HepG2 (cell line): ENCODE results near the gene ADAR. TPM values are rescaled to one million over a fixed set of nuclear protein-coding genes. Genes with fewer than 3 reads are reported as not detected.
A peak's percentile ranks its signal among the peaks of the same experiment; 100 is the strongest.

Source experiments
- CAMTA2 ChIP-seq: sonication (generic); formaldehyde crosslinking; IDR thresholded peaks from 2 replicates; pipeline ENCODE4 v1.4.0; 2020; ENCODE audit warnings: mild to moderate bottlenecking, missing genetic modification reagents, borderline replicate concordance
- FOXC1 ChIP-seq: sonication (generic); formaldehyde crosslinking; IDR thresholded peaks from 2 replicates; pipeline ENCODE4 v1.8.0; 2022; ENCODE audit warnings: mild to moderate bottlenecking, missing genetic modification reagents, borderline replicate concordance
- GATAD2A ChIP-seq: IDR thresholded peaks from 2 replicates; pipeline ENCODE4 v1.6.1; 2016
- KDM5B ChIP-seq: sonication (generic); formaldehyde crosslinking; IDR thresholded peaks from 2 replicates; pipeline ENCODE4 v1.4.0; 2020; ENCODE audit warnings: missing genetic modification reagents, mild to moderate bottlenecking, borderline replicate concordance
- KLF13 ChIP-seq: sonication (generic); formaldehyde crosslinking; IDR thresholded peaks from 2 replicates; pipeline ENCODE4 v1.4.0; 2020; ENCODE audit warnings: mild to moderate bottlenecking, missing genetic modification reagents
- KLF16 ChIP-seq, 2 experiments: sonication (generic) in 1 of 2; formaldehyde crosslinking in 1 of 2; IDR thresholded peaks; 2 replicates each; pipeline versions ENCODE4 v1.6.1 to v1.8.0; 2016 to 2023; ENCODE audit warnings: missing genetic modification reagents in 2 of 2, missing compliant biosample characterization in 1 of 2
- KMT2B ChIP-seq: IDR thresholded peaks from 2 replicates; pipeline ENCODE4 v1.6.1; 2016; ENCODE audit warnings: missing genetic modification reagents, missing compliant biosample characterization
- MED1 ChIP-seq: sonication (generic); formaldehyde crosslinking; IDR thresholded peaks from 2 replicates; pipeline ENCODE4 v1.4.0; 2020; ENCODE audit warnings: missing genetic modification reagents
- MXI1 ChIP-seq: IDR thresholded peaks from 3 replicates; pipeline ENCODE4 v1.6.1; 2012; ENCODE audit warnings: low read depth, low read length, inconsistent platforms, borderline replicate concordance
- NFYC ChIP-seq: IDR thresholded peaks from 2 replicates; pipeline ENCODE4 v1.6.1; 2016; ENCODE audit warnings: missing genetic modification reagents, missing compliant biosample characterization
- RFXANK ChIP-seq: IDR thresholded peaks from 2 replicates; pipeline ENCODE4 v1.6.1; 2016
- RXRA ChIP-seq: sonication (generic); formaldehyde crosslinking; IDR thresholded peaks from 2 replicates; pipeline ENCODE4 v1.5.1; 2020; ENCODE audit warnings: missing genetic modification reagents
- SATB2 ChIP-seq: sonication (generic); formaldehyde crosslinking; IDR thresholded peaks from 2 replicates; pipeline ENCODE4 v1.5.0; 2020; ENCODE audit warnings: missing genetic modification reagents
- SMAD3 ChIP-seq: sonication (generic); formaldehyde crosslinking; IDR thresholded peaks from 2 replicates; pipeline ENCODE4 v1.4.0; 2020; ENCODE audit warnings: missing genetic modification reagents
- SP4 ChIP-seq: sonication (generic); formaldehyde crosslinking; IDR thresholded peaks from 2 replicates; pipeline ENCODE4 v1.8.1; 2023; ENCODE audit warnings: mild to moderate bottlenecking, missing genetic modification reagents
- STAT5B ChIP-seq: sonication (generic); formaldehyde crosslinking; IDR thresholded peaks from 2 replicates; pipeline ENCODE4 v1.4.0; 2020; ENCODE audit warnings: missing genetic modification reagents
- TBL1XR1 ChIP-seq: fragments of 150-350 bp; IDR thresholded peaks from 2 replicates; pipeline ENCODE4 v1.6.1; 2014; ENCODE audit warnings: borderline replicate concordance, low read length; ENCODE audit not compliant: partially characterized antibody
- ZBTB2 ChIP-seq: sonication (generic); formaldehyde crosslinking; IDR thresholded peaks from 2 replicates; pipeline ENCODE4 v1.8.0; 2022; ENCODE audit warnings: low read depth, missing genetic modification reagents
- ZBTB21 ChIP-seq: sonication (generic); formaldehyde crosslinking; IDR thresholded peaks from 2 replicates; pipeline ENCODE4 v1.4.0; 2020; ENCODE audit warnings: missing genetic modification reagents
- ZFP82 ChIP-seq: sonication (generic); formaldehyde crosslinking; IDR thresholded peaks from 2 replicates; pipeline ENCODE4 v1.5.1; 2020; ENCODE audit warnings: mild to moderate bottlenecking, missing genetic modification reagents, borderline replicate concordance
- ZFP90 ChIP-seq: sonication (generic); formaldehyde crosslinking; IDR thresholded peaks from 2 replicates; pipeline ENCODE4 v1.8.0; 2022; ENCODE audit warnings: missing genetic modification reagents, mild to moderate bottlenecking, inconsistent platforms, borderline replicate concordance
- ZFP91 ChIP-seq: sonication (generic); formaldehyde crosslinking; IDR thresholded peaks from 2 replicates; pipeline ENCODE4 v1.9.0; 2022; ENCODE audit warnings: missing genetic modification reagents, mild to moderate bottlenecking, borderline replicate concordance
- ZFY ChIP-seq: sonication (generic); formaldehyde crosslinking; IDR thresholded peaks from 2 replicates; pipeline ENCODE4 v1.4.0; 2020; ENCODE audit warnings: missing genetic modification reagents
- ZNF10 ChIP-seq: sonication (generic); formaldehyde crosslinking; IDR thresholded peaks from 2 replicates; pipeline ENCODE4 v1.4.0; 2020; ENCODE audit warnings: mild to moderate bottlenecking, low read depth, missing genetic modification reagents, borderline replicate concordance
- ZNF335 ChIP-seq: sonication (generic); formaldehyde crosslinking; IDR thresholded peaks from 2 replicates; pipeline ENCODE4 v1.4.0; 2020; ENCODE audit warnings: missing genetic modification reagents
- ZNF484 ChIP-seq: sonication (generic); formaldehyde crosslinking; IDR thresholded peaks from 2 replicates; pipeline ENCODE4 v1.5.1; 2020; ENCODE audit warnings: mild to moderate bottlenecking, low read depth, missing genetic modification reagents, borderline replicate concordance
- ZNF740 ChIP-seq: sonication (generic); formaldehyde crosslinking; IDR thresholded peaks from 2 replicates; pipeline ENCODE4 v1.4.0; 2020; ENCODE audit warnings: missing genetic modification reagents
- ZNF768 ChIP-seq: sonication (generic); formaldehyde crosslinking; IDR thresholded peaks from 2 replicates; pipeline ENCODE4 v1.4.0; 2020; ENCODE audit warnings: missing genetic modification reagents
- ZNF780A ChIP-seq: sonication (generic); formaldehyde crosslinking; IDR thresholded peaks from 2 replicates; pipeline ENCODE4 v1.8.0; 2022; ENCODE audit warnings: mild to moderate bottlenecking, missing genetic modification reagents, moderate library complexity
- polyA plus RNA-seq, 8 experiments: library from polyadenylated mRNA; depleted of rRNA in 3 of 8; stranded (reverse) in 7 of 8; unstranded in 1 of 8; fragments of >200 nt; fragmentation: Illumina TruSeq in 4 of 8; extraction: Trizol in 4 of 8; gene quantifications; 2 replicates each; pipeline versions ENCODE4 v1.2.1 to v1.2.3, GENCODE V29; 2011 to 2016; ENCODE audit warnings: low read depth in 4 of 8, missing spikeins in 1 of 8, mixed read lengths in 1 of 8; ENCODE audit not compliant: insufficient read depth in 1 of 8
- total RNA-seq, 5 experiments: library from RNA; depleted of rRNA; stranded (reverse); fragments of >200 nt; fragmentation: Illumina TruSeq; extraction: Trizol; gene quantifications; 2 replicates each; pipeline ENCODE4 v1.2.3, GENCODE V29; 2016; ENCODE audit warnings: low read depth in 1 of 5

ADAR gene
- total and polyA plus RNA-seq, 2 of the 13 experiments (the other 11 are each of a cell fraction or from before 2014, with no cell fraction given), result 70.8 to 86.2 TPM

GRCh38 chr1:154627257-154628120 lies 19.5 kb upstream of the ADAR start (continued):
- TF ChIP-seq ZFY (CRISPR knock-in tag), result peak; percentile 89
- no peak for TF ChIP-seq ZBTB21 (CRISPR knock-in tag)
- TF ChIP-seq KLF13, result 0 out of 2 replicates have a peak, but pooled peaks have one; percentile 53
- TF ChIP-seq FOXC1, result peak; percentile 47; the same call in 1 of the 2 replicates
- 0 out of 2 replicates have a peak, but pooled peaks have one; percentile 37 for TF ChIP-seq GATAD2A
- TF ChIP-seq ZNF335 (CRISPR knock-in tag), result peak; percentile 60; the same call in 1 of the 2 replicates
- peak; percentile 13; the same call in 1 of the 2 replicates for TF ChIP-seq MED1 (CRISPR knock-in tag)
- TF ChIP-seq ZNF484, result 0 out of 2 replicates have a peak, but pooled peaks have one; percentile 46
- TF ChIP-seq RFXANK (CRISPR knock-in tag), result no peak
- no peak for TF ChIP-seq ZNF10 (CRISPR knock-in tag)
- no peak for TF ChIP-seq ZFP82 (CRISPR knock-in tag)
- TF ChIP-seq MXI1, result peak; percentile 73; the same call in 1 of the 3 replicates
- peak; percentile 54; the same call in 1 of the 2 replicates for TF ChIP-seq ZFP91 (CRISPR knock-in tag)
- no peak for TF ChIP-seq ZNF768 (CRISPR knock-in tag)
- no peak; the same call in 1 of the 2 replicates for TF ChIP-seq SP4
- no peak for TF ChIP-seq STAT5B (CRISPR knock-in tag)
- peak; percentile 55 for TF ChIP-seq RXRA (CRISPR knock-in tag)
- no peak for TF ChIP-seq SATB2 (CRISPR knock-in tag)
- TF ChIP-seq KDM5B, result peak; percentile 60; the same call in 1 of the 2 replicates
- peak; percentile 76 for TF ChIP-seq KMT2B (CRISPR knock-in tag)
- TF ChIP-seq NFYC (CRISPR knock-in tag), result no peak
- TF ChIP-seq ZBTB2 (CRISPR knock-in tag), result no peak
- no peak for TF ChIP-seq ZFP90 (CRISPR knock-in tag)
- TF ChIP-seq KLF16 (CRISPR knock-in tag; IDR thresholded peaks at IDR 0.05), result peak; percentile 12 to 38; a peak in 1 of 4 replicates
- 0 out of 2 replicates have a peak, but pooled peaks have one; percentile 16 for TF ChIP-seq SMAD3 (CRISPR knock-in tag)
- no peak for TF ChIP-seq TBL1XR1
- no peak for TF ChIP-seq ZNF780A (CRISPR knock-in tag)
- TF ChIP-seq ZNF740 (CRISPR knock-in tag), result no peak
- peak; percentile 47; the same call in 1 of the 2 replicates for TF ChIP-seq CAMTA2 (CRISPR knock-in tag)
